Lung (tissue), 12 donors: Measurements from ENCODE around the gene DOCK6. TPM values are rescaled to one million over a fixed set of nuclear protein-coding genes. Genes with fewer than 3 reads are reported as not detected.

Experiments
- ATAC-seq: fragments of 200-7000 bp; cut with Tn5 transposase; one replicate; pipeline ENCODE4 v1.9.1; 2020; ENCODE audit warnings: moderate number of reproducible peaks; ENCODE audit not compliant: insufficient read depth, low FRiP score
- DNase-seq, 3 donors: peaks; one replicate each; pipeline ENCODE4 v3.0.0-alpha.2; 2013 to 2017
- H3K27ac ChIP-seq, 2 donors: one replicate each; pipeline ENCODE4 v1.5.1; 2013; ENCODE audit warnings: mild to moderate bottlenecking in 2 of 2, moderate library complexity in 2 of 2, control low read depth in 1 of 2, inconsistent platforms in 1 of 2, low read depth in 1 of 2, low read length in 1 of 2
- H3K27me3 ChIP-seq, 3 donors: one replicate each; pipeline ENCODE4 v1.5.1; 2013; ENCODE audit warnings: low read length in 2 of 3; ENCODE audit not compliant: control insufficient read depth in 3 of 3, insufficient read depth in 3 of 3
- H3K36me3 ChIP-seq, 4 donors: one replicate each; pipeline ENCODE4 v1.5.1; 2013; ENCODE audit warnings: low read length in 4 of 4, mild to moderate bottlenecking in 1 of 4, moderate library complexity in 1 of 4; ENCODE audit not compliant: control insufficient read depth in 4 of 4, insufficient read depth in 4 of 4
- H3K4me1 ChIP-seq, 5 donors: one replicate each; pipeline ENCODE4 v1.5.1; 2013; ENCODE audit warnings: low read length in 5 of 5, mild to moderate bottlenecking in 2 of 5, moderate library complexity in 1 of 5; ENCODE audit not compliant: control insufficient read depth in 5 of 5, insufficient read depth in 5 of 5
- H3K4me3 ChIP-seq: one replicate; pipeline ENCODE4 v1.5.1; 2013; ENCODE audit warnings: mild to moderate bottlenecking, control low read depth, moderate library complexity
- H3K9ac ChIP-seq, 2 donors: one replicate each; pipeline ENCODE4 v1.5.1; 2013; ENCODE audit warnings: low read length in 2 of 2, control low read depth in 1 of 2; ENCODE audit not compliant: insufficient read depth in 1 of 2
- H3K9me3 ChIP-seq, 4 donors: one replicate each; pipeline ENCODE4 v1.5.1; 2013; ENCODE audit warnings: low read length in 3 of 4, mild to moderate bottlenecking in 1 of 4, moderate library complexity in 1 of 4; ENCODE audit not compliant: control insufficient read depth in 4 of 4, insufficient read depth in 3 of 4
- CTCF ChIP-seq: IDR thresholded peaks from 2 replicates; pipeline ENCODE4 v1.5.1; 2012; ENCODE audit warnings: mild to moderate bottlenecking; ENCODE audit errors: control extremely low read depth, extremely low read depth
- WGBS, 2 donors: extraction: QIAGEN DNeasy Blood & Tissue Kit; methylation state at CpG; one replicate each; pipeline ENCODE4 v1.1.7; 2013; 5-methylcytosine and 5-hydroxymethylcytosine counted together
- polyA plus RNA-seq, 2 donors: library from polyadenylated mRNA; stranded (reverse); fragments of 200-250 nt; gene quantifications; one replicate each; pipeline ENCODE4 v1.2.1, GENCODE V29; 2013
- total RNA-seq, 2 donors: library from RNA; depleted of rRNA in 1 of 2; stranded (reverse); fragments of >200 nt in 1 of 2; gene quantifications; one replicate each; pipeline ENCODE4 v1.2.1, GENCODE V29; 2014 to 2021
- donor health status: control.
- donor health status: control.
- donor health status: Bipolar disorder and iron deficiency.
- donor health status: healthy.
- donor health status: DM: yes; HTN: yes; CAD: no.

The DOCK6 gene
- total and polyA plus RNA-seq, 4 donors: 38.6 to 129 (median 73.7) TPM

GRCh38 chr19:11237321-11237720, 25.0 kb downstream of the DOCK6 start:
- 89% methylated on average over 15 of the region's 15 CpGs for WGBS, 2 donors
- H3K9me3 ChIP-seq: peaks cover 0 to 2% (median 0%) of the 10 kb centered on the region in 4 donors
- H3K4me3 ChIP-seq: no peak overlapping the region
- TF ChIP-seq CTCF: no peak
- H3K9ac ChIP-seq: no peak overlapping the region
- H3K27ac ChIP-seq: no peak overlapping the region
- peaks cover 0 to 5% (median 0%) of the 10 kb centered on the region in 5 donors for H3K4me1 ChIP-seq
- DNase-seq (no peak), ATAC-seq (no peak)
- H3K36me3 ChIP-seq: peaks cover 0 to 47% (median 33%) of the 10 kb centered on the region in 4 donors
- no peaks in the 10 kb centered on the region for H3K27me3 ChIP-seq

- Histone ChIP-seq H3K9ac (no peak overlapping the region), H3K27ac (peak overlapping the region in 1 of 2 donors; percentile 17), H3K4me1 (peaks cover 0 to 5% (median 0%) of the 10 kb centered on the region in 5 donors), H3K36me3 (peaks cover 0 to 48% (median 39%) of the 10 kb centered on the region in 4 donors), H3K9me3 (peaks cover 0 to 2% (median 0%) of the 10 kb centered on the region in 4 donors), H3K4me3 (no peak overlapping the region), H3K27me3 (no peaks in the 10 kb centered on the region)
- ATAC-seq: no peak
- no peak for DNase-seq
- 87 to 89% methylated on average over 31 of the region's 31 CpGs for WGBS, 2 donors
- TF ChIP-seq CTCF: no peak
Observed at GRCh38 chr19:11236324-11237301, 25.7 kb downstream of the DOCK6 start.

GRCh38 chr19:11234486-11235075, 27.7 kb downstream of the DOCK6 start:
- no peak for TF ChIP-seq CTCF
- H3K9ac ChIP-seq: no peak overlapping the region
- no peaks in the 10 kb centered on the region for H3K27me3 ChIP-seq
- peaks cover 0 to 50% (median 34%) of the 10 kb centered on the region in 4 donors for H3K36me3 ChIP-seq
- ATAC-seq: no peak
- 85 to 90% methylated on average over 5 of the region's 5 CpGs for WGBS, 2 donors
- no peak overlapping the region for H3K27ac ChIP-seq
- peaks cover 0 to 2% (median 0%) of the 10 kb centered on the region in 4 donors for H3K9me3 ChIP-seq
- no peak overlapping the region for H3K4me3 ChIP-seq
- H3K4me1 ChIP-seq: peaks cover 0 to 5% (median 0%) of the 10 kb centered on the region in 5 donors
- no peak for DNase-seq
